Prostate gland (tissue), 2 donors: ENCODE results near the gene ZNF540. TPM values are rescaled to one million over a fixed set of nuclear protein-coding genes. Genes with fewer than 3 reads are reported as not detected.
A peak's percentile ranks its signal among the peaks of the same experiment; 100 is the strongest.
"Not testable (repeated sequence)": the region's sequence is repeated elsewhere in the genome, so short reads cannot be mapped to it uniquely, and the experiment has no call there.

Experiments used
- DNase-seq: peaks from one replicate; pipeline ENCODE4 v3.0.0-alpha.2; 2019; ENCODE audit warnings: low spot score
- H3K27ac ChIP-seq, 2 donors: fragments of 200-600 bp; sonication (generic); 2 replicates each; pipeline ENCODE4 v1.5.1; 2017 to 2019
- H3K27me3 ChIP-seq: fragments of 200-600 bp; sonication (generic); replicated peaks from 2 replicates; pipeline ENCODE4 v1.5.1; 2019; ENCODE audit not compliant: insufficient read depth
- H3K36me3 ChIP-seq, 2 donors: fragments of 200-600 bp; sonication (generic); 1 replicate in 1 of 2; 2 replicates in 1 of 2; pipeline versions ENCODE4 v1.5.1 to v1.8.1; 2017 to 2019
- H3K4me1 ChIP-seq: fragments of 200-600 bp; sonication (generic); replicated peaks from 2 replicates; pipeline ENCODE4 v1.5.1; 2019
- H3K4me3 ChIP-seq, 2 donors: fragments of 200-600 bp; sonication (generic); 2 replicates each; pipeline ENCODE4 v1.5.1; 2017 to 2019
- H3K9me3 ChIP-seq: fragments of 200-600 bp; sonication (generic); 2 replicates; pipeline ENCODE4 v1.5.1; 2017
- CTCF ChIP-seq, 4 experiments: fragments of 200-600 bp in 2 of 4; fragments of 450-650 bp in 2 of 4; sonication (generic) in 2 of 4; IDR thresholded peaks; 1 replicate in 3 of 4; 2 replicates in 1 of 4; pipeline ENCODE4 v1.5.1; 2016 to 2019; ENCODE audit warnings: antibody characterized with exemption in 4 of 4, mild to moderate bottlenecking in 2 of 4, moderate library complexity in 2 of 4
- POLR2A ChIP-seq: fragments of 450-650 bp; IDR thresholded peaks from one replicate; pipeline ENCODE4 v1.6.1; 2016; ENCODE audit warnings: antibody characterized with exemption, mild to moderate bottlenecking
- POLR2AphosphoS5 ChIP-seq: sonication (generic); formaldehyde crosslinking; IDR thresholded peaks from one replicate; pipeline ENCODE4 v1.6.1; 2017; ENCODE audit warnings: antibody characterized with exemption
- WGBS: methylation state at CpG from one replicate; pipeline ENCODE4 v1.1.5; 2018; 5-methylcytosine and 5-hydroxymethylcytosine counted together
- intact Hi-C: fragments of 100-400 bp; cut with DNase I; formaldehyde crosslinking; loops from one replicate; pipeline ENCODE4 v1.14.2; 2022
- total RNA-seq, 2 donors: library from RNA; depleted of rRNA; stranded (reverse); fragments of >200 nt; gene quantifications; one replicate each; pipeline ENCODE4 v1.1.0, GENCODE V29; 2016

The ZNF540 gene
- total RNA-seq, 2 donors from 2014 or later = 2.9 to 3.1 TPM

DNA sequence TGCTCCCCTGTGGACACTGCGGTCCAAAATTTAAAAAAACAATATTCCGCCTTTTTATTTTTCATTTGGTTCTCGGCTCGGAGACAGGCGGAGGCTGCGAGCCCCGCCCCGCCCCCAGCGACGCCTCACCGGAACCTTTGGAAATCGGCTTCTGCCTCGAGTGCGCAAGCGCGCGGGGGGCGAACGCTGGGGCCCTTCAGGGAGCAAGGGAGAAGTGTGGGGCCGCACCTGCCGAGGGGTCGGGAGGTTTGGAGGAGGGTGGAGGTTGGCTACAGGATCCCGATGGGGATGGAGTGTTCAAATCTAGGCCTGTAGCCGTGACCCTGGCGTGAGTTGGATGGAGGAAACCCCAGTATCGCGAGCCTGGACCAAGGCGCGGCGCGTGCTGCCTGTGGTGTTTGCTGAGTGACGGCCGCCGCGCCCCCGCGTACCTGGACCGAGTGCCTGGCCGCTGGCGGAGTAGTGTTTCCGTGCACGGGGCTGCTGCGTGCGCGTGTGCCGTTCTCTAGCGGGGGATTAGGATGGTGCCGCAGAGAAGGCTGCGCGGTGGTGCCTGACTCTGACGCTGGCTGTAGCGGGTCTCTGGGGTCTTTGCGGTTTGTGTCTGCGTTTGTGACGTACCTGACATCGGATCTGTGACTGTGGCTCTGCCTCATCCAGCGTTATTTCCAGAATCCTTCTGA is 61.2 kb downstream of the ZNF540 start:
- no peaks in the 10 kb centered on the region for H3K9me3 ChIP-seq
- H3K27me3 ChIP-seq = no peaks in the 10 kb centered on the region
- H3K4me1 ChIP-seq = no peaks in the 10 kb centered on the region
- TF ChIP-seq CTCF (IDR thresholded peaks at IDR 0.05) = peak in 1 of 4 experiments; percentile 5
- TF ChIP-seq POLR2AphosphoS5 = peak; percentile 45
- peak; percentile 12 for TF ChIP-seq POLR2A
- no peaks in the 10 kb centered on the region for H3K36me3 ChIP-seq
- under 1% methylated on average over 57 of the region's 57 CpGs for WGBS
- intact Hi-C loops = loop anchor here (5.0 to 10.0 kb wide), 2 partner anchors 36 to 281 kb away; partner anchors contain the start of gene ZNF527
- peak overlapping the region; percentile 71 to 80 for H3K4me3 ChIP-seq
- peak; percentile 84 for DNase-seq
- H3K27ac ChIP-seq = peak overlapping the region; percentile 95 to 98

GRCh38 chr19:37657157-37657556 is 62.5 kb downstream of the ZNF540 start:
- H3K4me1 ChIP-seq, H3K36me3 ChIP-seq, H3K9me3 ChIP-seq, H3K27me3 ChIP-seq, H3K27ac ChIP-seq, DNase-seq, H3K4me3 ChIP-seq: not testable (repeated sequence)
- 94% methylated on average over 8 of the region's 8 CpGs for WGBS
- intact Hi-C loops = loop anchor here (5.0 to 10.0 kb wide), 2 partner anchors 35 to 282 kb away; partner anchors contain the start of gene ZNF527

Other genes with a start within 250 kb of the ZNF540 start
- 10 to 100 TPM; 10.7 to 15.0 TPM for gene ZNF527, start 223.8 kb upstream of the ZNF540 start, total RNA-seq
- 1 to 10 TPM; 4.8 to 6.1 TPM for gene ZNF569, start 127.4 kb upstream of the ZNF540 start, total RNA-seq
- gene ZNF570, start 125.5 kb upstream of the ZNF540 start, total RNA-seq = 10 to 100 TPM in 1 of 2 donors, 1 to 10 TPM in 1; 6.6 to 13.5 TPM
- gene ZNF793, start 87.9 kb upstream of the ZNF540 start, total RNA-seq = 10 to 100 TPM in 1 of 2 donors, 1 to 10 TPM in 1; 5.1 to 13.3 TPM
- 10 to 100 TPM in 1 of 2 donors, 1 to 10 TPM in 1; 4.5 to 34.2 TPM for gene ZNF571, start 84 bp upstream of the ZNF540 start, total RNA-seq
- gene ZFP30, start 60.6 kb downstream of the ZNF540 start, total RNA-seq = 1 to 10 TPM; 5.7 to 6.8 TPM
- 1 to 10 TPM; 5.6 to 6.5 TPM for gene ZNF607, start 124.9 kb downstream of the ZNF540 start, total RNA-seq
- gene ZNF573, start 184.7 kb downstream of the ZNF540 start, total RNA-seq = 1 to 10 TPM; 5.9 to 8.4 TPM